GM12878 (cell line): ENCODE results near the gene ANO9. TPM values are rescaled to one million over a fixed set of nuclear protein-coding genes. Genes with fewer than 3 reads are reported as not detected.

Source experiments
- ATAC-seq: fragments of 200-7000 bp; cut with Tn5 transposase; 3 replicates; pipeline ENCODE4 v1.9.1; 2020; ENCODE audit warnings: mild to moderate bottlenecking, moderate library complexity
- BruUV-seq: library from RNA; stranded (reverse); fragments of 400-500 nt; replicated peaks from 2 replicates; lab custom pipeline; 2021; lab: Mats Ljungman, UMichigan
- CTCF ChIA-PET: fragments of 300-600 bp; sonication (Branson Sonifier 250); formaldehyde crosslinking; extraction: SDS; loops from one replicate; lab custom pipeline; 2021; ENCODE audit warnings: inconsistent platforms; lab: Yijun Ruan, JAX
- POLR2A ChIA-PET: fragments of 350-600 bp; formaldehyde crosslinking; extraction: SDS; loops from one replicate; lab custom pipeline; 2021; ENCODE audit warnings: inconsistent platforms; lab: Charles Lee
- RAD21 ChIA-PET: fragments of 300-600 bp; sonication (Branson Sonifier 250); formaldehyde crosslinking; loops from one replicate; lab custom pipeline; 2023; ENCODE audit warnings: antibody characterized with exemption; ENCODE audit not compliant: unreplicated experiment; lab: Charles Lee
- SMC1A ChIA-PET: fragments of 300-600 bp; sonication (Branson Sonifier 250); formaldehyde crosslinking; loops from one replicate; lab custom pipeline; 2023; ENCODE audit not compliant: unreplicated experiment, uncharacterized antibody; lab: Charles Lee
- DNase-seq: peaks from one replicate; pipeline ENCODE4 v3.0.0-alpha.2; 2011; ENCODE audit warnings: low read depth, low spot score
- FAIRE-seq: peaks from 3 replicates; lab custom pipeline; 2011; peaks lifted over from hg19 to GRCh38; lab: Jason Lieb, UNC
- H2AFZ ChIP-seq: 2 replicates; pipeline ENCODE4 v1.6.0; 2011; ENCODE audit warnings: low read depth, low read length, control low read depth; ENCODE audit not compliant: control insufficient read depth
- H3K27ac ChIP-seq: 2 replicates; pipeline ENCODE4 v1.5.1; 2011; ENCODE audit warnings: control low read depth; ENCODE audit not compliant: control insufficient read depth, insufficient read depth
- H3K27me3 ChIP-seq, 2 experiments: replicated peaks in 1 of 2; 2 replicates each; pipeline versions ENCODE4 v1.6.0 to v1.6.1; 2011; ENCODE audit warnings: low read length in 1 of 2; ENCODE audit not compliant: control insufficient read depth in 2 of 2, insufficient read depth in 2 of 2
- H3K36me3 ChIP-seq, 2 experiments: 2 replicates each; pipeline ENCODE4 v1.5.1; 2011; ENCODE audit warnings: low read length in 1 of 2; ENCODE audit not compliant: control insufficient read depth in 2 of 2, insufficient read depth in 2 of 2
- H3K4me1 ChIP-seq: 2 replicates; pipeline ENCODE4 v1.6.1; 2011; ENCODE audit warnings: mild to moderate bottlenecking, low read length, moderate library complexity, mixed read lengths; ENCODE audit not compliant: control insufficient read depth, insufficient read depth
- H3K4me2 ChIP-seq: 2 replicates; pipeline ENCODE4 v1.6.0; 2011; ENCODE audit warnings: control low read depth; ENCODE audit not compliant: control insufficient read depth, insufficient read depth
- H3K4me3 ChIP-seq: fragments of 200-600 bp; sonication (generic); 2 replicates; pipeline ENCODE4 v1.5.1; 2016
- H3K79me2 ChIP-seq: 2 replicates; pipeline ENCODE4 v1.6.0; 2011; ENCODE audit warnings: low read length; ENCODE audit not compliant: control insufficient read depth, insufficient read depth
- H3K9ac ChIP-seq: 2 replicates; pipeline ENCODE4 v1.8.0; 2011; ENCODE audit warnings: low read length, control low read depth, mixed read lengths; ENCODE audit not compliant: control insufficient read depth, insufficient read depth
- H3K9me3 ChIP-seq: replicated peaks from 3 replicates; pipeline ENCODE4 v1.5.1; 2011; ENCODE audit warnings: mild to moderate bottlenecking, low read length; ENCODE audit not compliant: control insufficient read depth, insufficient read depth
- H4K20me1 ChIP-seq: 2 replicates; pipeline ENCODE4 v1.6.0; 2011; ENCODE audit not compliant: control insufficient read depth, insufficient read depth
- E2F4 ChIP-seq: IDR thresholded peaks from 2 replicates; pipeline ENCODE4 v1.6.1; 2012; ENCODE audit warnings: low read depth, low read length, improper control_type of control experiment
- ELK1 ChIP-seq: IDR thresholded peaks from 2 replicates; pipeline ENCODE4 v1.6.1; 2012; ENCODE audit warnings: low read depth, low read length, improper control_type of control experiment
- PAX5 ChIP-seq: IDR thresholded peaks from 2 replicates; pipeline ENCODE4 v1.6.1; 2011; ENCODE audit warnings: low read depth, low read length, borderline replicate concordance
- POU2F2 ChIP-seq: IDR thresholded peaks from 3 replicates; pipeline ENCODE4 v1.6.1; 2011; ENCODE audit warnings: low read depth, mild to moderate bottlenecking, low read length, borderline replicate concordance
- STAT1 ChIP-seq: fragments of 450-650 bp; conservative IDR thresholded peaks from 2 replicates; pipeline ENCODE4 v1.6.1; 2014; ENCODE audit warnings: antibody characterized with exemption, mild to moderate bottlenecking
- WGBS: methylation state at CpG from one replicate; pipeline ENCODE4 v1.1.6; 2016; ENCODE audit warnings: low lambda C conversion rate; ENCODE audit not compliant: insufficient replicate concordance, insufficient coverage; ENCODE audit errors: missing lambda C conversion rate; 5-methylcytosine and 5-hydroxymethylcytosine counted together
- in situ Hi-C: fragments of 300-500 bp; cut with MboI; formaldehyde crosslinking; loops from 9 replicates; pipeline ENCODE4 v1.14.3; 2018; ENCODE audit warnings: mixed read lengths
- intact Hi-C: fragments of 100-400 bp; cut with micrococcal nuclease; formaldehyde crosslinking; loops from one replicate; pipeline ENCODE4 v1.14.2; 2022; ENCODE audit not compliant: unreplicated experiment
- polyA plus RNA-seq, 11 experiments: library from polyadenylated mRNA; depleted of rRNA in 4 of 11; unstranded in 6 of 11; stranded (reverse) in 5 of 11; fragments of >200 nt; fragmentation: Nextera tagmentation in 4 of 11; fragmentation: Illumina TruSeq in 1 of 11; extraction: Ambion mirVana in 4 of 11; extraction: Trizol in 1 of 11; gene quantifications; 1 replicate in 1 of 11; 2 replicates in 10 of 11; pipeline versions ENCODE4 v1.2.1 to v1.2.3, GENCODE V29; 2011 to 2016; ENCODE audit warnings: inconsistent platforms in 2 of 11, missing spikeins in 2 of 11, low read depth in 1 of 11
- total RNA-seq, 4 experiments: library from RNA; depleted of rRNA in 3 of 4; stranded (reverse); fragments of >200 nt in 3 of 4; fragmentation: Illumina TruSeq in 1 of 4; extraction: Trizol in 1 of 4; gene quantifications; 2 replicates each; pipeline versions ENCODE4 v1.2.1 to v1.2.3, GENCODE V29; 2013 to 2021
- TF ChIP-seq, protein P1 (sequence below): IDR thresholded peaks from 2 replicates; pipeline ENCODE4 v1.6.1; 2012; ENCODE audit warnings: low read length, inconsistent platforms
- TF ChIP-seq, protein P2 (sequence below): fragments of 450-650 bp; IDR thresholded peaks from 2 replicates; pipeline ENCODE4 v1.6.1; 2017; ENCODE audit warnings: borderline replicate concordance

Gene ANO9
- total and polyA plus RNA-seq, 10 of the 15 experiments (the other 5 are each of a cell fraction or from before 2014, with no cell fraction given), result 0.21 to 42.3 (median 12.0) TPM

DNA sequence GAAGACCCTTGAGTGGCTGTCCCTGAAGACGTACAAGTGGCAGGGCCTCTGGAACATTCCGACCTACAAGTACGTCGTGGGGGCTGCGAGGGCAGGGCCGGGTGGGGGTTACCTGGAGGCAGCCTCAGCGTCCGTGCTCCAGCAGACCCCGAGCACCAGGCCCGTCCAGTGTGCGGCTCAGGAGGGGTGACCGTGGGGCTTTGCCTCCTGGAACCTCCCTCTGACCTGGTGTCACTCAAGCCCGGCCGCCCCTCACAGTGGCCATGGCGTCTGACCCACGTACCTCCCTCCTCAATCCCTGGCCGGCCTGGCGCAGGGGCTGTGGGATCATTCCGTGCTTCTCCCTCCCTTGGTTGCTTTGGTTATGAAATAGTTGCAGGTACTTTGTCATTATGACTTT is 46.8 kb upstream of the ANO9 start:
- Histone ChIP-seq H3K79me2 (no peaks in the 10 kb centered on the region), H2AFZ (no peak overlapping the region), H3K4me1 (no peaks in the 10 kb centered on the region), H3K9me3 (no peaks in the 10 kb centered on the region; the same call in 2 of the 3 replicates), H3K4me2 (no peak overlapping the region), H3K27me3 (no peaks in the 10 kb centered on the region), H4K20me1 (no peaks in the 10 kb centered on the region), H3K36me3 (peaks cover 0 to 5% of the 10 kb centered on the region in 2 experiments; a peak in 2 of 4 replicates), H3K4me3 (no peak overlapping the region), H3K27ac (no peak overlapping the region), H3K9ac (no peak overlapping the region)
- DNase-seq, result no peak
- SMC1A ChIA-PET, result no interaction called here
- intact Hi-C loops (no loop called here), in situ Hi-C loops (no loop called here)
- ATAC-seq, result no peak
- FAIRE-seq, result no peak
- RAD21 ChIA-PET, result no interaction called here
- WGBS, result 90% methylated on average over 18 of the region's 19 CpGs
- POLR2A ChIA-PET, result no interaction called here
- TF ChIP-seq, protein P1, sequence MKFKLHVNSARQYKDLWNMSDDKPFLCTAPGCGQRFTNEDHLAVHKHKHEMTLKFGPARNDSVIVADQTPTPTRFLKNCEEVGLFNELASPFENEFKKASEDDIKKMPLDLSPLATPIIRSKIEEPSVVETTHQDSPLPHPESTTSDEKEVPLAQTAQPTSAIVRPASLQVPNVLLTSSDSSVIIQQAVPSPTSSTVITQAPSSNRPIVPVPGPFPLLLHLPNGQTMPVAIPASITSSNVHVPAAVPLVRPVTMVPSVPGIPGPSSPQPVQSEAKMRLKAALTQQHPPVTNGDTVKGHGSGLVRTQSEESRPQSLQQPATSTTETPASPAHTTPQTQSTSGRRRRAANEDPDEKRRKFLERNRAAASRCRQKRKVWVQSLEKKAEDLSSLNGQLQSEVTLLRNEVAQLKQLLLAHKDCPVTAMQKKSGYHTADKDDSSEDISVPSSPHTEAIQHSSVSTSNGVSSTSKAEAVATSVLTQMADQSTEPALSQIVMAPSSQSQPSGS, result no peak
- TF ChIP-seq PAX5, result no peak
- TF ChIP-seq E2F4, result no peak
- TF ChIP-seq POU2F2, result no peak
- no peak for TF ChIP-seq ELK1
- TF ChIP-seq, protein P2, sequence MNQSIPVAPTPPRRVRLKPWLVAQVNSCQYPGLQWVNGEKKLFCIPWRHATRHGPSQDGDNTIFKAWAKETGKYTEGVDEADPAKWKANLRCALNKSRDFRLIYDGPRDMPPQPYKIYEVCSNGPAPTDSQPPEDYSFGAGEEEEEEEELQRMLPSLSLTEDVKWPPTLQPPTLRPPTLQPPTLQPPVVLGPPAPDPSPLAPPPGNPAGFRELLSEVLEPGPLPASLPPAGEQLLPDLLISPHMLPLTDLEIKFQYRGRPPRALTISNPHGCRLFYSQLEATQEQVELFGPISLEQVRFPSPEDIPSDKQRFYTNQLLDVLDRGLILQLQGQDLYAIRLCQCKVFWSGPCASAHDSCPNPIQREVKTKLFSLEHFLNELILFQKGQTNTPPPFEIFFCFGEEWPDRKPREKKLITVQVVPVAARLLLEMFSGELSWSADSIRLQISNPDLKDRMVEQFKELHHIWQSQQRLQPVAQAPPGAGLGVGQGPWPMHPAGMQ, result no peak
- TF ChIP-seq STAT1, result no peak
- CTCF ChIA-PET, result no interaction called here
- BruUV-seq, result no TSS peak
